HG02981 (cell line): ENCODE data around the gene ODAD3.
A peak's percentile ranks its signal among the peaks of the same experiment; 100 is the strongest.
"Not testable (repeated sequence)": the region's sequence is repeated elsewhere in the genome, so short reads cannot be mapped to it uniquely, and the experiment has no call there.

Experiments
- ATAC-seq: cut with Tn5 transposase; IDR thresholded peaks from one replicate; pipeline ENCODE4 v1.9.1; 2021; ENCODE audit warnings: mild to moderate bottlenecking, moderate library complexity; ENCODE audit not compliant: unreplicated experiment

The ODAD3 gene

DNA sequence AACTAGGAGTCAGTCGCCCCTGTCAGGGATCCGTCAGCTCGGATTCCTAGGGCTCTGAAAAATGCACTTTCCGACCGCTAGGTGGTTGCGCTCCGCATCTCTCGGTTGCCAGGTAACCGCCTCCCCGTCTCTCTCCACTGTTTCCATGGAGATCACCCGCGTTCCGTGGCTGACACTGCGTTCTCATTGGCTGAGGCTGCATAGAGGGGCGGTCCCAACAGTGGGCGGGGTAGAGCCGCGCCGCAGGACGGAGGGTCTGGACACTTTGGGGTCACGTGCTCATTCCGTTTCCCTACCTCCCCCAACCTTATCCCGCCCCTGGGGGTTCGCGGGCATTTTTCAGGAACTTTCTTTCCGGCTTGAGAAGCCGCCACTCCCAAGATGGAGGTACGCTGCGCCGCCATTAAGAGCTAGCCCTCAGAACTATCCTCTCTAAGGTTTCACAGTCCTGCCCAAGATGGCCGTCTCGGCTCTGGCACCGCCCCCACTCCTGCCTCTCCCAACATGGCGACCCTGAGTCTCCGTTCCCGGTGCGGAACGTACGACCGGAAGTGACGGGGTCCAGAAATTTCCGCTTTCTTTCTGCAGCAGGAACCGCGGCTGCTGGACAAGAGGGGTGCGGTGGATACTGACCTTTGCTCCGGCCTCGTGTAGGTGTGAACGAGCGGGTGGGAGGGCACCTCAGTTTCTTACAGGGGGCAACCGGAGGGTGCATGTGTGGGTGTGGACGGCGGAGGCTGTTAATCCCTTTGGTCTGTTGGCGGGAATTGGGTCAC lies at the start of gene ODAD3, which contains the start of gene PRKCSH:
Gene ODAD3, minus strand, starts transcription at position 65 of the 776 bp plus-strand sequence. CDS start 105 bp downstream, outside the sequence.
Gene PRKCSH, plus strand, starts transcription at position 579 of the 776 bp plus-strand sequence. CDS start 483 bp downstream, outside the sequence.
- peak; percentile 89 for ATAC-seq

DNA sequence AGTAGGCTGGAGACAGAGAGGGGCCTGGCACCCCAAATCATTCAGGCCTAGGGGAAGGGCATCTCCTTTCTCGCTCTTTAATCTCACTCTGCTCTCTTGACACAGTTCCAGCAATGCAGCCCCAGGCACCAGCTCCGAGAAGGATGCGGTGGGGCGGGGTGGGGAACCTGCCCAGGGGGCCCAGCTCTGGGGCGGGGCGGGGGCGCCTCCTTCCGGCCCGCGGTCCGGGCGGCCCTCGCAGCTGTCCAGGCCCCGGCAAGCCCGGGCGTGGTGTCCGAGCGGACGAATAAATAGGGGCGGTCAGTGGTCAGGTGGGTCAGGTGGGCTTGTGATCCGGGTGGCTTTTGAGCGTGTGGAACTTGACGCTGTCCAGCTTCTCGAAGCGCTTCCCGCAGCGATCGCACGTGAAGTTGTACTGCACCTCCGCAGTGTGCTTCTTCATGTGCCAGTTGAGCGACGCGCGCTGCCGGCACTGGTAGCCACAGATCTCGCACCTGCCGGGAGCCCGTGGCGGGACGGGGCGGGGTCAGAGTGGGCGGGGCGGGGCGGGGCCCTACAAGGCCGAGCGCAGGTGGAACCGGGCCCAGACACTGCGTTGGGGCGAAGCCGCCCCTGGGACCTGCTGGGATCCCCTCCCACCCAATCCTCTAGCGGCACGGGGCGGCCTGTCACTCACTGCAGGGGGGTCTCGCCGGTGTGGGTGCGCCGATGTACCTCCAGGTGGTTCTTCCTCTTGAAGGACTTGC lies 48.6 kb upstream of the ODAD3 start:
- ATAC-seq: no peak

DNA sequence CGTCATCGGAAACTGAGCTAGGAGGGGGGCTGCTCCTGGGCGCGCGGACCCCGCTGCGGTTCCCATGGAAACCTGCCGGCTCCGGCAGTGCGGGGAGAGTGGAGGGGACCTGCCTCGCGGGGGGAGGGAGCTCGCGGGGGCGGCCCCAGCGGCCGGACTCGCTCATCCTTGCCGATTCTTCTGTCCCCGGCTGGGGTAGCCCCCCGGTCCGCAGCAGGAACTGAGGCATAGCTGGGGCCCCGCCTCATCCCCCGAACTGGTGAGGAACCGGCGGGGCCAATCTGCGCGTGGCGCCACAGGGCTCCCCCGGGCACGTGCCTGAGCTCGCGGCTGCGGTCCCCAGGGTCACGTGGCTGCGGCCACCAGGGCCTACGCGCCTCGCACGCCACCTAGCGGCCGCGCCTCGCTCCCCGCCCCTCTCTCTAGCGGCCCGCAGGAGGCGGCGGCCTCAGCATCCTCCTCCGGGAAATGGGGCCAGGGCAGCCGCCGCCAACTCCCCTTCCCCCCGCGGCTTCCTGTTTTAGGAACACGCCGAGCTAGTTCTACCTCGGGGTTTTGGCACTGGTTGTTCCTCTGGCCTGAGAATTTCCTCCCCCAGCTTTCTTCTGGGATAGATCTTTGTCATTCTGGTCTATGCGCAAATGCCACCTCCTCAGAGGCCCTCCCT lies 47.6 kb upstream of the ODAD3 start:
- ATAC-seq: peak; percentile 59

DNA sequence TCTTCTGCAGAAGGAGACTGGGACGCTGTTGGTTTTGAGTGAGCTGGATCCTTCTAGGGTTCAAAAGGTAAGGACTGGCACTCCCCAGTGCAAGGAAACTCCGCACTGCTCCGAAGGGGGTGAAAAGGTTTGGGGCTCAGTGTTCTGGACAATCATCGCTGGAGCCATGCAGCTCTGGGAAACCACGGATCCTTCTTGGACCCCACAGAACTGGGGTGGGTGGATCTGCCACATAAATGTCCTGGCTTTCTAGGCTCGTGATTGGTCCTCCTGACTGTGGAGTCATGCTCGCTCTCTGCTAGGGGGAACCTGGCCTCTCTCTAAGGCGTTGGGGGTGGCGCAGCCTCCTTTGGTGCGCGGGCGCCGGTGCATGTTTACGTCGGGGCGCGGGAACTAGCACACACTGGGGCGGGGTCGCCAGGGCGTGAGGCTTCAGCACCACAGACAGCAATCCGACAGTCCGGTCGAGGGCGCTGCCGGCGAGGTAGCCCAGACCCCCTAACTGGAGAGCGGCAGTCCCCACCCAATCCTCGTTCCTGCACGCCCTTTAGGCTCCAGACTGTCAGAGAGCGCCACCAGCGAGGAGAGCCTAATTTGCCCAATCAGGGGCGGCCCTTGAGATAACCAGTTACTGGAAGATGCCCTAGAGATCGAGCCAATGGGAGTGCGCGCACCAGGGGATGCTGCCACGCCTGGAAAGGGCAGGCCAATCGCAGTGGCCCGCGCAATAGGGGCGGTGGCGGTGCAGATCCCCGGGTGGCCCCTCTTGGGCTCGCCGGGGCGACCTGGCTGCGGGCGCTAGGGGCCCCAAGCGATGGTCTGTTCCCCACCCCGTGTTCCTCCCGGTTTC lies 46.8 kb upstream of the ODAD3 start:
- ATAC-seq: peak; percentile 59

DNA sequence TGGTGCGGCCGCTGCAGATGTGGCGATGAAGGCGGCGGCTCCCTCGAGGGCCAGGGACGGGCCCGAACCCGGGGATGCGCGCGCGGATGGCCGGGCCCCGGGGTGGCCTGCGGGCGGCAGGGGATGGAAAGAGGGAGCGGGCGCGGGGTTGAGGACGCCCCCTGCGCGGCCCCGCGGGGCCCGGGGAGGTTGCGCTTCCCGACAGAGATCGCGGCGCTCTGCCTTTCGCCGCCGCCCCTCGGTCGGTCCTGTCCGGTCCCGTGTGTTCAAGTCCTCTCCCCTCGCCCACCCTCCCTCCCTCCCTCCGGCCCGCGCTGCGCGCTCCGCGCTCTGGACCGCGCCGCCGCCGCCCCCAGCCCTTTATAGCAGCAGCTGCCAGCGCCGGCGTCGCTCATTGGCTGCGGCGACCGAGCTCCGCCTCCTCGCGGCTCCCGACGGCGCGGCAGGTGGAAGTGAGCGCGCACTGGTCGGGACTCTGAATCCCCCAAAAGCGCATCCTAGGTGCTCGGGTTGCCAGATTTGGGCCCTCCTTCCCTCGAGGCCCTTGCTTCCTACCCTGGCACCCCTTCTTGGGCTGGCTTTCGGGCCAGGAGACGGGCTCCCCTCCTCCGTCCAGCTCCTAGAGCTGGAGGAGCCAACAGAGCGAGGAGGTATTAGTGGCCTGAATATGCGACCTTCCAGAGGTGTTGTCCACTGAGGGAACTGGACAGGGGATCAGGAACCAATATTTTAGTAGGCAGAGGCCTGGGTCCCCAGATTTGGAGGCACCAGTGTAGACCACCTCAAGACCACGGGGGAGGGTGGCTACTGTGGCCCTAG lies 46.0 kb upstream of the ODAD3 start, which contains the start of gene ELAVL3:
Gene ELAVL3, minus strand, starts transcription at position 332 of the 819 bp plus-strand sequence. CDS start 438 bp downstream, outside the sequence.
- no peak for ATAC-seq

DNA sequence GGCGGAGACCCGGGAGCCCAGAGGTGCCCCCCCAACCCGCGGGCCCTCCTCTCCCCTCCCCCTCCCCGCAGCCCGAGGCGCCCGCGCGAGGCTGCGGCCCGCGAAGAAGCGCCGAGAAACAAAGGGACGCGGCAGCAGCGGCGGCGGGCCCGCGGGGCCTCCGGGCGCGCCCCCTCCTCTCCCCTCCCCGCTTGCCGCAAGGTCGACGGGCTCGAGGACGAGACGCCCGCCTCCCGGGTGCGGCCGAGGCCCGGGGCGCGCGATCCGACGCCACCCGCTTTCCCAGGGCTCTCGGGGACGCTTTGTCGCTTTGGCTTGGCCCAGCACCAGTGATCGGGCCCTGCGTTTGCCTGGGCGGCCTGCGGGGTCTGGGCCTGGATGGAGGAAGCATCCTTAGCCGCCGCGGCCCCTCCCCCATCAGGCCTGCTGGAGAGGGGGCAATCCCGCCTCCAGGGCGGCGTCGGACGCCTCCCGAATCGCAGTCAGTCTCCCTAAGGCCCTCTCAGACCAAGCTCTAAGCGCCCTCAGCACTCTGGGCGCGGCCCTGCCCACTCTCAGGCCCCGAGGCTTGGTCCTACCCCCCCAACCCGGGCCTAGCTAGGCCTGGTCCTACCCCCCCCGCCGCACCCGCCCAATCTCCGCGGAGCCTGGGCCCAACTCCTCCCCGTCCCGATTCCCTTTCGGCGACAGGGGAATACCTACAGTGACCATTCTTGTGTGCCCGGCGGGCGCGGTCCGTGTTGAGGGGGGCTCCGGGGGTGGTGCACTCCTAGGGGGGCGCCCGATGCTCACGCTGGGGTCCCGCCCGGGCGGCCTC lies 45.2 kb upstream of the ODAD3 start:
- ATAC-seq: no peak

DNA sequence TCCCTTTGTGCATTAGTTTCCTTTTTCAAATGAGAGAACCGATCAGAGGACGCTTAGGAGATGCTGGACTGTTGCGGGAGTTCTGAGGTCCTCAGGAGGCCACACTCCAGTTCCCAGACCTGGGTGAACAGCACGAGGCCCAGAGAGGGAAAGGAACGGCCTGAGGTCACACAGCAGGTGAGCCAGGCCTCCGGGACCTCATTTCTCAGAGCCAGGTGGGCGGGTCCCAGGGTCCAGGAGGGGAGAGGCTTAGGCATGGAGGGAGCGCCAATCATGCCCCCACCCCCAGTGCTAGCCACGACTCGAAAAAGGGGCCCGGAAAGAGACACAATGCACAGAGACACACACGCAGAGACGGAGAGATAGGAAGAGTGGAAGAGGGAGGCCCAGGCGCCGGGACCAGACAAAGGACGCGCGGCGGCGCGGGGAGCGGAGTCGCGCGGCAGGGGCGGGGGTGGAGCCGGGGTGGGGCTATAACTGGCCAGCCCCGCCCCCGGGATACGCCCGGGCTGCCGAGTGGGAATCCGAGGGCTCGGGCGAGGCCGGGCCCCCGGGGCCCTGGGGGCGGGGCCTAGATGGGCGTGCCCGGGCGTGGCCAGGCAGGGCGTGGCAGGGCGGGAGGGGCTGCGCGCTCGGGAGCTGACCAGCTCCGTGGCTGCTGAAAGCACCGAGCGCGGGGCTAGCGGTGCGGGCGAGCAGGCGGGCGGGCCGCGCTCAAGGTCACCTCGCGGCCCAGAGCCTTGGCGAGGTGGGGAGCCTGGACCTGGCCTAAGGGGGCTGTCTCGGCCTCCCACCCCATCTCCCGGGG lies 44.4 kb upstream of the ODAD3 start:
- ATAC-seq: no peak

DNA sequence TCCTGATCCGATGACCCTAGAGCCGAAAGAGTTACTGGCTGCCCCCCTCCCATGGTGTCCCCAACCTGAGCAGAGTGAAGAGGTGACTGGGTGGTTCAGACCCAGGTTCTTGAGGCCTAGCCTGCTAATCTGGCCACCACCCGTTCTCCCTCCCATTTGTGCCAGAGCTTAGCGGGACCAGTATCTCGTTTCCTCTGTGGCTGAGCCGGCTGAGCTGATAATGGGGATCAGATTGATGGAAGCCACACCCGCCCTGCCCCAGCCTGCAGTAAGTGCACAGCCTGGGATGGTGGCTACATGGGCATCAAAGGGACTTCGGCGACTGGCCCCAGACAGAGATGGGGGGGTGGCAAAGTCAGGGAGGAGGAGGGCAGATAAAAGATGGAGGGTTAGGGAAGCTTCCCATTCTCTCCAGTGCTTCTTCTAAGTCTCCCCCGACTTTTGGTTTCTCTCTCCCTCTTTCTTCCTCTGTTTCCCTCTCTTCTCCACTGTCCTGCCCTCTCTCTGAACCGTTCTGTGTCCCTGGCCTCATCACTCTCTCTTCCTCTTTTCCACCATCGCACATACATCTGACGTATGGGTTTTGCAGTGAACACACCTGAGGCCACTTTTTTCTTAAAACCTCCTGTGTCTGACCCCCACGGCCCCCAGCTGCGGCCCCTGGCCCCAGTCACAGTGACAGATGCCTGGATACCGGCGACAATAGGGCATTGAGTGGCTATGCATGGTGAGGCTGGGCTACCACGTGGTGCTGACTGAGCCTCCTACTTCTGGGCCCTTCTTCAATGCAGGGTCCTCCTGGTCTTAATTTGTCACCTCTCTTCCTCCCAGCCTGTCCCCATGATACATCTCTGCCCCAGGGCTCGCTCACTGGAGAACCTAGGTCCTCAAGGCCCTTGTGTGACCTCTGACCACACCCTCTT lies 43.5 kb upstream of the ODAD3 start:
- ATAC-seq: no peak

DNA sequence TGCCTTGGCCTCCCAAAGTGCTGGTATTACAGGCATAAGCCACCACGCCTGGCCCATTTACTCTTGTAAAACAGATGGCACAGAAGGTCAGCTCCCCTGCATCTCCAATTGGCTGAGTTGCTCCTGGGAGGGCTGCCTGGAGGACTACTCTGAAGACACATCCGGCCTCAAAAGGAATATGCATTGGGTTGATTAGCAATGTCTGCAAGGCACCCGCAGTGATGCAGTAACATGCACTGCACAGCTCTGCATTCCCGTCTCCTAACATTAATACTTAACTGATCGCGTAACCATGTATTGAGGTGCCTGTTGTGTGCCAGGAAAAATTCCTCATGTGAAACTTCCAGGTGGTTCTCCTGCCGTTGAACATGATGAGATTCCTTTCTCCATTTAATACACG lies 40.9 kb upstream of the ODAD3 start:
- ATAC-seq: no peak

DNA sequence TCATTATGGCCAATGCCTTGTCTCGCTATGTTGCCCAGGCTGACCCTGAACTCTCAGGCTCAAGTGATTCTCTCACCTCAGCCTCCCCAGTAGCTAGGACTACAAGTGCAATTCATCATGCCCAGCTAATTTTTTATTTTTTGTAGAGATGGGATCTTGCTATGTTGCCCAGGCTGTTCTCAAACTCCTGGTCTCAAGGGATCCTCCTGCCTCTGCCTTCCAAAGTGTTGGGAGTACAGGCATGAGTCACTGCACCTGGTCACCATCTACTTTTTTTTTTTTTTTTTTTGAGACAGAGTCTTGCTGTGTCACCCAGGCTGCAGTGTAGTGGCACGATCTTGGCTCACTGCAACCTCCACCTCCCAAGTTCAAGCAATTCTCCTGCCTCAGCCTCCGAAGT lies 40.4 kb upstream of the ODAD3 start:
- ATAC-seq: not testable (repeated sequence)

DNA sequence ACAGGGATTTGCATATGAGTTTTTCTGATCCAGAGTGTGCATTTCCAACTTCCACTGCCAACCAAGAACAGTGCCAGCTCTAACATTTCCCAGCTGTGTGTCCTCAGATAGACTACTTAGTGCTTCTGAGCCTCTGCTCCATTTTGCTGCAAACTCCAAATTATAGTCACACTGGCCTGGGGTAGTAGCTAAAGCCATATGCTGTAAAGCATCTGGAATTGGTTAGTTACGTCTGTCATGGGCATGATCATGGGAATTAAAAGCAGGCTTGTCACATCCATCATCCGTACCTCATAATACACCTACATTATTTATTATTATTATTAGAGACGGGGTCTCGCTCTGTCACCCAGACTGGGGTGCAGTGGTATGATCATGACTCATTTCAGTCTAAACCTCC lies 38.8 kb upstream of the ODAD3 start:
- no peak for ATAC-seq

DNA sequence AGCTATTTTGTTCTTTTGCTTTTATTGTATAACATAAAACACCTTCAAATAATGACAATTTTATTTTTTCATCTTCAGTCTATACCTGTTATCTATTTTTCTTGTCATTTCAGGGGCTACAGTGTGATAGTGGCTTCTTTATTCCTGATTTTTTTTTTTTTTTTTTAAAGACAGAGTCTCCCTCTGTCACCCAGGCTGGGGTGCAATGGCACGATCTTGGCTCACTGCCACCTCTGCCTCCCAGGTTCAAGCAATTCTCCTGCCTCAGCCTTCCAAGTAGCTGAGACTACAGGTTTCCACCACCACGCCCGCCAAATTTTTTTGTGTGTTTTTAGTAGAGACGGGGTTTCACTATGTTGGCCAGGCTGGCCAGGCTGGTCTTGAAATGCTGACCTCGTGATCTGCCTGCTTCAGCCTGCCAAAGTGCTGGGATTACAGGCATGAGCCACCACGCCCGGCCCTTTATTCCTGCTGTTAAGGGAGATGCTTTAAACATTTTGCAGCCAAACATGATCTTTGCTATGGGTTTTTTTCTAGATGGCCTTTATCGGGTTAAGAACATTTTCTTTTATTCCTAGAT lies 33.4 kb upstream of the ODAD3 start:
- ATAC-seq: not testable (repeated sequence)

DNA sequence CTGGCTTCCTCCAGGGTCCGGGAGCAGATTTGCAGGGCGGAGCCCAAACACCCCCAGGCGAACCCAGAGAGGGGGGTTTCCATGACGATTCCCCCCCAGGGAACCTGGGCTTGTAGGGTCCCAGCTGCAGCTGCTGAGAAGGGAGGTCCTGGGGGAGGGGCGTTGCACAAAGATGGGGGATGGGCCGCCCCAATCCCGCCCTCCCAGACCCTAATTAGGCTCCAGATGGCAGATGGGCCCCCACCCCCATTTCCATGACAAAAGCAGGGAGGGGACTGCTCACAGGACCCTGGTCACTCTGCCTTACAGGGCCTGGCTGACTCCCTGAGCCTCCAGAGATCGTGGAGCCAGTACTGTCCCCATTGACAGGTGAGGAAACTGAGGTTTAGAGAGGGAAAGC lies 30.7 kb upstream of the ODAD3 start:
- no peak for ATAC-seq

DNA sequence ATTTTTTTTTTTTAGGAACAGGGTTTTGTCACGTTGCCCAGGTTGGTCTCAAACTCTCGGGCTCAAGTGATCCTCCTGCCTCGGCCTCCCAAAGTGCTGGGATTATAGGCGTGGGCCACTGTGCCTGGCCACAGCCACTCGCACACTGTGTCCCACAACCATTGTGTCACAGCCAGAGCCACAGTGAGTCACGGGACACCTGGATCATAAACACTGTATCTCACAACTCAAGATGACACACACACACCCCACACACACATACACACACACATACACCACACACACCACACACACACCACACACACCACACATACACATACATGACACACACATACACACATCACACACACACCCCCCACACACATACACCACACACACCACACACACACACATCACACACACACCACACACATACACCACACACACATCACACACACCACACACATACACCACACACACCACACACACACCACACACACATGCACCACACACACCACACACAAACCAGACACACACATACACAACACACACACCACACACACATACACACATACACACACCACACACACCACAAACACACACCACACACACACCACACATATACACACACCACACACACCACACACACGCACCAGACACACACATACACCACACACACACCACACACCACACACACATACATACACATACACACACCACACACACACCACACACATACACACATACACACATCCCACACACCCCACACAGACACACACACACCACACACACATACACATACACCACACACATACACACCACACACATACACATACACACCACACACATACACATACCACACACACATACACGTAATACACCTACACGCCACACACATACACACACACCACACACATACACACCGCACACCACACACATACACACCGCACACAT lies 29.7 kb upstream of the ODAD3 start:
- ATAC-seq: no peak

DNA sequence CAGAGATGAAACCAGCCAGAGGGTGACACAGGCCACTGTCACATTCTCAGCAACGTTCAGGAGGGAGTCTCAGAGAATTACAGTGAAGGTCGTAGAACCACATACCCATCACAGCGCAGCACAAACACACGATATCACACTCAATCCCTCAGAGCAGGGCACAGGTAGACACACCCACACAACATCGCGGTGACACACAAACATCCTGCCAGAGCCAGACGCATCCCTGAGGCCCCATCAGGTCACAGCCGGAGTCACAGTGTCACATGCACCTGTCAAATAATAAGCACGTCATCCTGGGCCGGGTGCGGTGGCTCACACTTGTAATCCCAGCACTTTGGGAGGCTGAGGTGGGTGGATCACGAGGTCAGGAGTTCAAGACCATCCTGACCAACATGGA lies 28.5 kb upstream of the ODAD3 start:
- no peak for ATAC-seq
